Duodenal mucosa (tissue), 2 donors: ENCODE measurements around the gene ADH4.
A peak's percentile ranks its signal among the peaks of the same experiment; 100 is the strongest.
"Not testable (repeated sequence)": the region's sequence is repeated elsewhere in the genome, so short reads cannot be mapped to it uniquely, and the experiment has no call there.

Experiments used
- H3K27ac ChIP-seq: one replicate; pipeline ENCODE4 v1.7.0; 2013; ENCODE audit warnings: low read depth, low read length
- H3K27me3 ChIP-seq, 2 donors: one replicate each; pipeline ENCODE4 v1.7.0; 2013; ENCODE audit warnings: low read length in 2 of 2, control low read depth in 1 of 2; ENCODE audit not compliant: insufficient read depth in 2 of 2, control insufficient read depth in 1 of 2
- H3K36me3 ChIP-seq, 2 donors: one replicate each; pipeline ENCODE4 v1.7.0; 2013; ENCODE audit warnings: low read length in 2 of 2, control low read depth in 1 of 2; ENCODE audit not compliant: insufficient read depth in 2 of 2, control insufficient read depth in 1 of 2
- H3K4me1 ChIP-seq, 2 donors: one replicate each; pipeline ENCODE4 v1.7.0; 2013; ENCODE audit warnings: low read length in 2 of 2, control low read depth in 1 of 2; ENCODE audit not compliant: insufficient read depth in 2 of 2, control insufficient read depth in 1 of 2
- H3K4me3 ChIP-seq, 2 donors: one replicate each; pipeline ENCODE4 v1.7.0; 2013; ENCODE audit warnings: low read length in 2 of 2, low read depth in 1 of 2
- H3K9ac ChIP-seq, 2 donors: one replicate each; pipeline ENCODE4 v1.7.0; 2013; ENCODE audit warnings: low read length in 2 of 2, low read depth in 1 of 2
- H3K9me3 ChIP-seq, 2 donors: one replicate each; pipeline ENCODE4 v1.7.0; 2013; ENCODE audit warnings: low read length in 2 of 2, control low read depth in 1 of 2; ENCODE audit not compliant: control insufficient read depth in 1 of 2

The ADH4 gene

GRCh38 chr4:99088023-99088449 is 56.1 kb downstream of the ADH4 start:
- Histone ChIP-seq H3K36me3 (peaks cover 14 to 23% of the 10 kb centered on the region in 2 donors), H3K9ac (peak overlapping the region; percentile 89 to 90), H3K9me3 (no peaks in the 10 kb centered on the region), H3K4me1 (peaks cover 4 to 19% of the 10 kb centered on the region in 2 donors), H3K27me3 (no peaks in the 10 kb centered on the region), H3K4me3 (peak overlapping the region; percentile 95), H3K27ac (peak overlapping the region; percentile 97)

- Histone ChIP-seq H3K27ac (no peak overlapping the region), H3K4me1 (peaks cover 12 to 22% of the 10 kb centered on the region in 2 donors), H3K9ac (no peak overlapping the region), H3K27me3 (no peaks in the 10 kb centered on the region), H3K36me3 (peaks cover 27 to 57% of the 10 kb centered on the region in 2 donors), H3K9me3 (no peaks in the 10 kb centered on the region), H3K4me3 (no peak overlapping the region)
Observed at GRCh38 chr4:99084595-99084994, 59.5 kb downstream of the ADH4 start.

- Histone ChIP-seq H3K9me3 (no peaks in the 10 kb centered on the region), H3K27me3 (no peaks in the 10 kb centered on the region), H3K4me3 (no peak overlapping the region), H3K27ac (no peak overlapping the region), H3K9ac (no peak overlapping the region), H3K36me3 (peaks cover 27 to 78% of the 10 kb centered on the region in 2 donors), H3K4me1 (peaks cover 17% of the 10 kb centered on the region in 2 donors)
Observed at GRCh38 chr4:99082192-99082591, 61.9 kb downstream of the ADH4 start.

- not testable (repeated sequence) for H3K9me3 ChIP-seq, H3K4me3 ChIP-seq, H3K27me3 ChIP-seq, H3K9ac ChIP-seq, H3K27ac ChIP-seq
- Histone ChIP-seq H3K36me3 (peaks cover 31 to 92% of the 10 kb centered on the region in 2 donors), H3K4me1 (peaks cover 13 to 15% of the 10 kb centered on the region in 2 donors)
Observed at GRCh38 chr4:99080869-99081268, 63.2 kb downstream of the ADH4 start.

GRCh38 chr4:99079625-99080295 is 64.3 kb downstream of the ADH4 start:
- H3K4me1 ChIP-seq, result peaks cover 11 to 13% of the 10 kb centered on the region in 2 donors
- H3K4me3 ChIP-seq, result no peak overlapping the region
- no peaks in the 10 kb centered on the region for H3K27me3 ChIP-seq
- no peak overlapping the region for H3K9ac ChIP-seq
- H3K9me3 ChIP-seq, result no peaks in the 10 kb centered on the region
- peaks cover 27 to 93% of the 10 kb centered on the region in 2 donors for H3K36me3 ChIP-seq
- H3K27ac ChIP-seq, result no peak overlapping the region

GRCh38 chr4:99078931-99079624 is 65.0 kb downstream of the ADH4 start:
- peaks cover 11 to 13% of the 10 kb centered on the region in 2 donors for H3K4me1 ChIP-seq
- H3K27ac ChIP-seq, result no peak overlapping the region
- no peaks in the 10 kb centered on the region for H3K9me3 ChIP-seq
- no peak overlapping the region for H3K9ac ChIP-seq
- no peak overlapping the region for H3K4me3 ChIP-seq
- H3K27me3 ChIP-seq, result no peaks in the 10 kb centered on the region
- H3K36me3 ChIP-seq, result peaks cover 30 to 93% of the 10 kb centered on the region in 2 donors

GRCh38 chr4:99078336-99078735 is 65.8 kb downstream of the ADH4 start:
- no peak overlapping the region for H3K9ac ChIP-seq
- no peaks in the 10 kb centered on the region for H3K9me3 ChIP-seq
- H3K36me3 ChIP-seq, result peaks cover 28 to 94% of the 10 kb centered on the region in 2 donors
- peaks cover 11 to 13% of the 10 kb centered on the region in 2 donors for H3K4me1 ChIP-seq
- H3K4me3 ChIP-seq, result no peak overlapping the region
- no peak overlapping the region for H3K27ac ChIP-seq
- H3K27me3 ChIP-seq, result no peaks in the 10 kb centered on the region

- H3K4me3 ChIP-seq, result no peak overlapping the region
- H3K27me3 ChIP-seq, result no peaks in the 10 kb centered on the region
- no peak overlapping the region for H3K27ac ChIP-seq
- H3K9ac ChIP-seq, result no peak overlapping the region
- H3K9me3 ChIP-seq, result no peaks in the 10 kb centered on the region
- peaks cover 11 to 13% of the 10 kb centered on the region in 2 donors for H3K4me1 ChIP-seq
- peaks cover 29 to 96% of the 10 kb centered on the region in 2 donors for H3K36me3 ChIP-seq
Observed at GRCh38 chr4:99077177-99077576, 66.9 kb downstream of the ADH4 start.

- Histone ChIP-seq H3K4me1 (peaks cover 11 to 13% of the 10 kb centered on the region in 2 donors), H3K9me3 (no peaks in the 10 kb centered on the region), H3K36me3 (peaks cover 28 to 96% of the 10 kb centered on the region in 2 donors), H3K27ac (no peak overlapping the region), H3K4me3 (no peak overlapping the region), H3K27me3 (no peaks in the 10 kb centered on the region), H3K9ac (no peak overlapping the region)
Observed at GRCh38 chr4:99076292-99076976, 67.7 kb downstream of the ADH4 start.

- Histone ChIP-seq H3K36me3 (peaks cover 30 to 92% of the 10 kb centered on the region in 2 donors), H3K4me3 (no peak overlapping the region), H3K27ac (no peak overlapping the region), H3K9ac (no peak overlapping the region), H3K27me3 (no peaks in the 10 kb centered on the region), H3K4me1 (peaks cover 4 to 7% of the 10 kb centered on the region in 2 donors), H3K9me3 (no peaks in the 10 kb centered on the region)
Observed at GRCh38 chr4:99074816-99075215, 69.3 kb downstream of the ADH4 start.
